HepG2 (cell line): Measurements from ENCODE around the gene IGSF5. TPM values are rescaled to one million over a fixed set of nuclear protein-coding genes. Genes with fewer than 3 reads are reported as not detected.

Experiments
- ATAC-seq: fragments of 200-7000 bp; cut with Tn5 transposase; 3 replicates; pipeline ENCODE4 v1.9.1; 2020; ENCODE audit warnings: mild to moderate bottlenecking, moderate library complexity
- BruUV-seq: library from RNA; stranded (reverse); fragments of 400-500 nt; replicated peaks from 2 replicates; lab custom pipeline; 2021; lab: Mats Ljungman, UMichigan
- CTCF ChIA-PET: fragments of 300-600 bp; formaldehyde crosslinking; extraction: SDS; loops from one replicate; lab custom pipeline; 2021; ENCODE audit warnings: low total read pairs, inconsistent platforms, low intra/inter-chr PET ratio; lab: Yijun Ruan, JAX
- POLR2A ChIA-PET: fragments of 350-600 bp; sonication (Branson Sonifier 250); formaldehyde crosslinking; loops from one replicate; lab custom pipeline; 2020; ENCODE audit warnings: antibody characterized with exemption, inconsistent platforms; lab: Yijun Ruan, JAX
- DNase-seq: peaks from one replicate; pipeline ENCODE4 v3.0.0-alpha.2; 2015; ENCODE audit warnings: low spot score
- FAIRE-seq: peaks from 3 replicates; lab custom pipeline; 2011; peaks lifted over from hg19 to GRCh38; lab: Jason Lieb, UNC
- H2AFZ ChIP-seq: one replicate; pipeline ENCODE4 v1.6.1; 2011; ENCODE audit warnings: low read length, inconsistent platforms
- H3K27ac ChIP-seq: fragments of 300-600 bp; 3 replicates; pipeline ENCODE4 v1.8.0; 2011; ENCODE audit warnings: mixed run types, mild to moderate bottlenecking, mixed read lengths, low read length, inconsistent platforms; ENCODE audit not compliant: insufficient read depth; ENCODE audit errors: extremely low read length
- H3K27me3 ChIP-seq, 2 experiments: fragments of 200-600 bp in 1 of 2; 2 replicates in 1 of 2; 3 replicates in 1 of 2; pipeline versions ENCODE4 v1.6.0 to v1.8.0; 2011; ENCODE audit warnings: low read length in 2 of 2, mild to moderate bottlenecking in 2 of 2, moderate library complexity in 2 of 2, inconsistent platforms in 1 of 2; ENCODE audit not compliant: insufficient read depth in 2 of 2, control insufficient read depth in 1 of 2
- H3K36me3 ChIP-seq, 2 experiments: fragments of 200-600 bp in 1 of 2; replicated peaks in 1 of 2; 2 replicates in 1 of 2; 3 replicates in 1 of 2; pipeline versions ENCODE4 v1.5.1 to v1.8.0; 2011; ENCODE audit warnings: low read length in 2 of 2, inconsistent platforms in 1 of 2; ENCODE audit not compliant: insufficient read depth in 2 of 2, control insufficient read depth in 1 of 2
- H3K4me1 ChIP-seq: 2 replicates; pipeline ENCODE4 v1.5.1; 2012; ENCODE audit warnings: low read length, inconsistent platforms; ENCODE audit not compliant: insufficient read depth
- H3K4me2 ChIP-seq: 2 replicates; pipeline ENCODE4 v1.6.0; 2011; ENCODE audit warnings: low read depth, low read length, inconsistent platforms
- H3K4me3 ChIP-seq, 3 experiments: fragments of 200-600 bp in 1 of 3; sonication (generic), shearing (Covaris generic) in 1 of 3; replicated peaks in 1 of 3; 2 replicates each; pipeline ENCODE4 v1.5.1; 2011 to 2016; ENCODE audit warnings: low read length in 3 of 3, inconsistent platforms in 2 of 3, low read depth in 2 of 3, mild to moderate bottlenecking in 2 of 3, control low read depth in 1 of 3, mixed read lengths in 1 of 3; ENCODE audit not compliant: insufficient read depth in 1 of 3
- H3K79me2 ChIP-seq: one replicate; pipeline ENCODE4 v1.6.1; 2011; ENCODE audit warnings: low read length, inconsistent platforms; ENCODE audit not compliant: insufficient read depth
- H3K9ac ChIP-seq: 2 replicates; pipeline ENCODE4 v1.6.0; 2011; ENCODE audit warnings: mild to moderate bottlenecking, low read depth, low read length, inconsistent platforms; ENCODE audit not compliant: insufficient read depth
- H3K9me3 ChIP-seq: 2 replicates; pipeline ENCODE4 v1.5.1; 2012; ENCODE audit warnings: mild to moderate bottlenecking, low read length
- H4K20me1 ChIP-seq: 2 replicates; pipeline ENCODE4 v1.6.0; 2011; ENCODE audit warnings: inconsistent platforms, mild to moderate bottlenecking, low read length, moderate library complexity; ENCODE audit not compliant: insufficient read depth
- ATF7 ChIP-seq, 2 experiments: fragments of 450-650 bp in 1 of 2; sonication (generic) in 1 of 2; formaldehyde crosslinking in 1 of 2; IDR thresholded peaks; 2 replicates each; pipeline versions ENCODE4 v1.4.0 to v1.6.1; 2016 to 2020; ENCODE audit warnings: antibody characterized with exemption in 1 of 2, mild to moderate bottlenecking in 1 of 2, missing genetic modification reagents in 1 of 2
- CREM ChIP-seq, 2 experiments: sonication (generic) in 1 of 2; formaldehyde crosslinking in 1 of 2; IDR thresholded peaks; 2 replicates each; pipeline versions ENCODE4 v1.4.0 to v1.6.1; 2016 to 2020; ENCODE audit warnings: antibody characterized with exemption in 1 of 2, mild to moderate bottlenecking in 1 of 2, missing genetic modification reagents in 1 of 2
- ETS1 ChIP-seq: sonication (generic); formaldehyde crosslinking; IDR thresholded peaks from 2 replicates; pipeline ENCODE4 v1.4.0; 2020; ENCODE audit warnings: missing genetic modification reagents
- FOSL2 ChIP-seq: sonication (generic); formaldehyde crosslinking; IDR thresholded peaks from 2 replicates; pipeline ENCODE4 v1.4.0; 2020; ENCODE audit warnings: missing genetic modification reagents
- FOXA3 ChIP-seq: IDR thresholded peaks from 2 replicates; pipeline ENCODE4 v1.6.1; 2016; ENCODE audit warnings: missing genetic modification reagents, missing compliant biosample characterization
- HMGXB4 ChIP-seq, 2 experiments: sonication (generic) in 1 of 2; formaldehyde crosslinking in 1 of 2; IDR thresholded peaks; 2 replicates each; pipeline versions ENCODE4 v1.4.0 to v1.6.1; 2018 to 2020; ENCODE audit warnings: missing genetic modification reagents in 2 of 2, borderline replicate concordance in 1 of 2, low read depth in 1 of 2, mild to moderate bottlenecking in 1 of 2, missing biosample characterization in 1 of 2
- KDM2A ChIP-seq: sonication (generic); formaldehyde crosslinking; IDR thresholded peaks from 2 replicates; pipeline ENCODE4 v1.4.0; 2020; ENCODE audit warnings: low read depth, missing genetic modification reagents, borderline replicate concordance
- MXD4 ChIP-seq: IDR thresholded peaks from 2 replicates; pipeline ENCODE4 v1.6.1; 2016; ENCODE audit warnings: mild to moderate bottlenecking, missing biosample characterization, missing genetic modification reagents
- SMARCC2 ChIP-seq: fragments of 450-650 bp; IDR thresholded peaks from 2 replicates; pipeline ENCODE4 v1.6.1; 2017; ENCODE audit warnings: antibody characterized with exemption, mild to moderate bottlenecking
- STAG1 ChIP-seq: sonication (generic); formaldehyde crosslinking; IDR thresholded peaks from 2 replicates; pipeline ENCODE4 v1.4.0; 2020; ENCODE audit warnings: missing genetic modification reagents
- TOPORS ChIP-seq: sonication (generic); formaldehyde crosslinking; IDR thresholded peaks from 2 replicates; pipeline ENCODE4 v1.8.0; 2023; ENCODE audit warnings: mild to moderate bottlenecking, missing genetic modification reagents
- XRCC5 ChIP-seq: fragments of 200-400 bp; formaldehyde crosslinking; optimal IDR thresholded peaks from 2 replicates; pipeline ENCODE3; 2017; ENCODE audit warnings: mild to moderate bottlenecking, low read length
- ZBTB4 ChIP-seq: sonication (generic); formaldehyde crosslinking; IDR thresholded peaks from 2 replicates; pipeline ENCODE4 v1.4.0; 2020; ENCODE audit warnings: missing genetic modification reagents, mild to moderate bottlenecking, borderline replicate concordance
- ZMYM4 ChIP-seq: sonication (generic); formaldehyde crosslinking; IDR thresholded peaks from 2 replicates; pipeline ENCODE4 v1.8.1; 2023; ENCODE audit warnings: mild to moderate bottlenecking, missing genetic modification reagents
- ZNF124 ChIP-seq: sonication (generic); formaldehyde crosslinking; IDR thresholded peaks from 2 replicates; pipeline ENCODE4 v1.4.0; 2020; ENCODE audit warnings: missing genetic modification reagents
- ZNF644 ChIP-seq: IDR thresholded peaks from 2 replicates; pipeline ENCODE4 v1.6.1; 2016; ENCODE audit warnings: low read depth
- WGBS: methylation state at CpG from one replicate; pipeline ENCODE4 v1.1.6; 2017; ENCODE audit warnings: low lambda C conversion rate; 5-methylcytosine and 5-hydroxymethylcytosine counted together
- in situ Hi-C: cut with HindIII; loops from 2 replicates; pipeline ENCODE4 v1.10.0; 2017; ENCODE audit warnings: low pct_unique_long_range_greater_than_20kb; ENCODE audit not compliant: extremely low pct_ligation_motif_present
- intact Hi-C: fragments of 100-400 bp; cut with micrococcal nuclease; formaldehyde crosslinking; loops from one replicate; pipeline ENCODE4 v1.10.0; 2022; ENCODE audit not compliant: unreplicated experiment
- polyA plus RNA-seq, 8 experiments: library from polyadenylated mRNA; depleted of rRNA in 3 of 8; stranded (reverse) in 7 of 8; unstranded in 1 of 8; fragments of >200 nt; fragmentation: Illumina TruSeq in 4 of 8; extraction: Trizol in 4 of 8; gene quantifications; 2 replicates each; pipeline versions ENCODE4 v1.2.1 to v1.2.3, GENCODE V29; 2011 to 2016; ENCODE audit warnings: low read depth in 4 of 8, missing spikeins in 1 of 8, mixed read lengths in 1 of 8; ENCODE audit not compliant: insufficient read depth in 1 of 8
- total RNA-seq, 5 experiments: library from RNA; depleted of rRNA; stranded (reverse); fragments of >200 nt; fragmentation: Illumina TruSeq; extraction: Trizol; gene quantifications; 2 replicates each; pipeline ENCODE4 v1.2.3, GENCODE V29; 2016; ENCODE audit warnings: low read depth in 1 of 5

IGSF5 gene
- total and polyA plus RNA-seq, 2 of the 13 experiments (the other 11 are each of a cell fraction or from before 2014, with no cell fraction given), result not detected

GRCh38 chr21:39781331-39781730 lies 36.3 kb downstream of the IGSF5 start (continued):
- no peak for TF ChIP-seq MXD4 (CRISPR knock-in tag)

GRCh38 chr21:39788383-39788782 lies 43.4 kb downstream of the IGSF5 start:
- no peak overlapping the region for H3K9ac ChIP-seq
- H3K27ac ChIP-seq, result no peak overlapping the region
- ChIA-PET CTCF (interaction anchor here (1.5 kb wide), 1 partner anchor 332 kb away, joined by 6 read pairs; no protein-coding TSS in a partner anchor), POLR2A (no interaction called here)
- 0% methylated on average over 4 of the region's 9 CpGs for WGBS
- no peaks in the 10 kb centered on the region for H4K20me1 ChIP-seq
- peak overlapping the region; percentile 42; the same call in 1 of the 2 replicates for H3K4me2 ChIP-seq
- H2AFZ ChIP-seq, result no peak overlapping the region
- DNase-seq, result peak; percentile 71
- no peaks in the 10 kb centered on the region for H3K9me3 ChIP-seq
- H3K36me3 ChIP-seq, result no peaks in the 10 kb centered on the region
- H3K27me3 ChIP-seq, result no peaks in the 10 kb centered on the region
- H3K79me2 ChIP-seq, result no peaks in the 10 kb centered on the region
- in situ Hi-C loops, result loop anchor here (25.0 kb wide), 1 partner anchor 324 kb away; no protein-coding TSS in a partner anchor
- no peak overlapping the region for H3K4me3 ChIP-seq
- intact Hi-C loops, result loop anchor here (1.0 kb wide), 1 partner anchor 333 kb away; no protein-coding TSS in a partner anchor
- ATAC-seq, result peak; percentile 100
- no peaks in the 10 kb centered on the region for H3K4me1 ChIP-seq
- no TSS peak for BruUV-seq
- peak; percentile 77 for FAIRE-seq
- TF ChIP-seq XRCC5 (peak; percentile 50), SMARCC2 (no peak), ZMYM4 (CRISPR knock-in tag) (peak; percentile 57; the same call in 1 of the 2 replicates), ZNF644 (0 out of 2 replicates have a peak, but pooled peaks have one; percentile 9), TOPORS (CRISPR knock-in tag) (no peak), ATF7 (IDR thresholded peaks at IDR 0.05) (no peak), ATF7 (CRISPR knock-in tag; IDR thresholded peaks at IDR 0.05) (no peak), ZBTB4 (CRISPR knock-in tag) (no peak), FOXA3 (CRISPR knock-in tag) (no peak), KDM2A (CRISPR knock-in tag) (peak; percentile 53; the same call in 1 of the 2 replicates), STAG1 (peak; percentile 81), ZNF124 (CRISPR knock-in tag) (0 out of 2 replicates have a peak, but pooled peaks have one; percentile 36), HMGXB4 (CRISPR knock-in tag; IDR thresholded peaks at IDR 0.05; ENCODE audit: borderline replicate concordance in 1 of 2, low read depth in 1 of 2) (0 out of 4 replicates have a peak, but pooled peaks of 1 of the 2 experiments have one; percentile 17), FOSL2 (CRISPR knock-in tag) (0 out of 2 replicates have a peak, but pooled peaks have one; percentile 15), CREM (IDR thresholded peaks at IDR 0.05) (peak; percentile 28; the same call in 1 of the 2 replicates), CREM (CRISPR knock-in tag; IDR thresholded peaks at IDR 0.05) (no peak), ETS1 (CRISPR knock-in tag) (no peak)
